Measurements from ENCODE around the gene MT3.

The MT3 gene

GRCh38 chr16:56601325-56601724 lies 12.0 kb downstream of the MT3 start:
- Histone ChIP-seq H3K27me3 (replicated peaks; ENCODE audit: control insufficient read depth, insufficient read depth, low read length, poor library complexity, severe bottlenecking) (peaks cover 3% of the 10 kb centered on the region), H3K36me3 (ENCODE audit: control insufficient read depth, insufficient read depth, low read length) (no peaks in the 10 kb centered on the region), H3K27ac (ENCODE audit: insufficient read depth, low read length, poor library complexity, severe bottlenecking) (no peak overlapping the region), H3K4me3 (ENCODE audit: insufficient read depth, low read depth, low read length, poor library complexity, severe bottlenecking) (no peak overlapping the region), H3K4me1 (ENCODE audit: control insufficient read depth, insufficient read depth, low read length, poor library complexity, severe bottlenecking) (no peaks in the 10 kb centered on the region), H3K9me3 (ENCODE audit: control insufficient read depth, low read length) (no peaks in the 10 kb centered on the region)
- DNase-seq = no peak

GRCh38 chr16:56603589-56603988 lies 14.3 kb downstream of the MT3 start:
- H3K27ac ChIP-seq (ENCODE audit: insufficient read depth, low read length, poor library complexity, severe bottlenecking) = no peak overlapping the region
- peaks cover 3% of the 10 kb centered on the region for H3K27me3 ChIP-seq (replicated peaks; ENCODE audit: control insufficient read depth, insufficient read depth, low read length, poor library complexity, severe bottlenecking)
- no peak for DNase-seq

GRCh38 chr16:56604966-56605365 lies 15.6 kb downstream of the MT3 start:
- H3K4me3 ChIP-seq (ENCODE audit: insufficient read depth, low read depth, low read length, poor library complexity, severe bottlenecking) = no peak overlapping the region
- H3K36me3 ChIP-seq (ENCODE audit: control insufficient read depth, insufficient read depth, low read length) = no peaks in the 10 kb centered on the region
- H3K9me3 ChIP-seq (ENCODE audit: control insufficient read depth, low read length) = no peaks in the 10 kb centered on the region
- no peak for DNase-seq
- peaks cover 3% of the 10 kb centered on the region for H3K27me3 ChIP-seq (replicated peaks; ENCODE audit: control insufficient read depth, insufficient read depth, low read length, poor library complexity, severe bottlenecking)
- peaks cover 27% of the 10 kb centered on the region for H3K4me1 ChIP-seq (ENCODE audit: control insufficient read depth, insufficient read depth, low read length, poor library complexity, severe bottlenecking)
- H3K27ac ChIP-seq (ENCODE audit: insufficient read depth, low read length, poor library complexity, severe bottlenecking) = no peak overlapping the region

More at GRCh38 chr16:56603589-56603988, 14.3 kb downstream of the MT3 start:
- peaks cover 17% of the 10 kb centered on the region for H3K4me1 ChIP-seq (ENCODE audit: control insufficient read depth, insufficient read depth, low read length, poor library complexity, severe bottlenecking)
- no peaks in the 10 kb centered on the region for H3K9me3 ChIP-seq (ENCODE audit: control insufficient read depth, low read length)
- H3K36me3 ChIP-seq (ENCODE audit: control insufficient read depth, insufficient read depth, low read length) = no peaks in the 10 kb centered on the region
- H3K4me3 ChIP-seq (ENCODE audit: insufficient read depth, low read depth, low read length, poor library complexity, severe bottlenecking) = no peak overlapping the region

GRCh38 chr16:56605475-56605874 lies 16.1 kb downstream of the MT3 start:
- Histone ChIP-seq H3K27ac (ENCODE audit: insufficient read depth, low read length, poor library complexity, severe bottlenecking) (no peak overlapping the region), H3K27me3 (replicated peaks; ENCODE audit: control insufficient read depth, insufficient read depth, low read length, poor library complexity, severe bottlenecking) (peaks cover 3% of the 10 kb centered on the region), H3K36me3 (ENCODE audit: control insufficient read depth, insufficient read depth, low read length) (no peaks in the 10 kb centered on the region), H3K9me3 (ENCODE audit: control insufficient read depth, low read length) (no peaks in the 10 kb centered on the region), H3K4me3 (ENCODE audit: insufficient read depth, low read depth, low read length, poor library complexity, severe bottlenecking) (no peak overlapping the region), H3K4me1 (ENCODE audit: control insufficient read depth, insufficient read depth, low read length, poor library complexity, severe bottlenecking) (peaks cover 31% of the 10 kb centered on the region)
- DNase-seq = no peak

GRCh38 chr16:56606071-56606475 lies 16.7 kb downstream of the MT3 start:
- H3K27me3 ChIP-seq (replicated peaks; ENCODE audit: control insufficient read depth, insufficient read depth, low read length, poor library complexity, severe bottlenecking) = peaks cover 3% of the 10 kb centered on the region
- no peak overlapping the region for H3K4me3 ChIP-seq (ENCODE audit: insufficient read depth, low read depth, low read length, poor library complexity, severe bottlenecking)
- no peaks in the 10 kb centered on the region for H3K36me3 ChIP-seq (ENCODE audit: control insufficient read depth, insufficient read depth, low read length)
- peaks cover 36% of the 10 kb centered on the region for H3K4me1 ChIP-seq (ENCODE audit: control insufficient read depth, insufficient read depth, low read length, poor library complexity, severe bottlenecking)
- DNase-seq = no peak
- no peak overlapping the region for H3K27ac ChIP-seq (ENCODE audit: insufficient read depth, low read length, poor library complexity, severe bottlenecking)
- H3K9me3 ChIP-seq (ENCODE audit: control insufficient read depth, low read length) = no peaks in the 10 kb centered on the region

- H3K9me3 ChIP-seq (ENCODE audit: control insufficient read depth, low read length) = no peaks in the 10 kb centered on the region
- H3K4me3 ChIP-seq (ENCODE audit: insufficient read depth, low read depth, low read length, poor library complexity, severe bottlenecking) = no peak overlapping the region
- DNase-seq = no peak
- no peaks in the 10 kb centered on the region for H3K27me3 ChIP-seq (replicated peaks; ENCODE audit: control insufficient read depth, insufficient read depth, low read length, poor library complexity, severe bottlenecking)
- peak overlapping the region; percentile 5 for H3K27ac ChIP-seq (ENCODE audit: insufficient read depth, low read length, poor library complexity, severe bottlenecking)
- no peaks in the 10 kb centered on the region for H3K36me3 ChIP-seq (ENCODE audit: control insufficient read depth, insufficient read depth, low read length)
- H3K4me1 ChIP-seq (ENCODE audit: control insufficient read depth, insufficient read depth, low read length, poor library complexity, severe bottlenecking) = peaks cover 36% of the 10 kb centered on the region
Measured at GRCh38 chr16:56606476-56607108, 17.3 kb downstream of the MT3 start.

- no peak for DNase-seq
- Histone ChIP-seq H3K36me3 (ENCODE audit: control insufficient read depth, insufficient read depth, low read length) (no peaks in the 10 kb centered on the region), H3K4me3 (ENCODE audit: insufficient read depth, low read depth, low read length, poor library complexity, severe bottlenecking) (no peak overlapping the region), H3K4me1 (ENCODE audit: control insufficient read depth, insufficient read depth, low read length, poor library complexity, severe bottlenecking) (peaks cover 36% of the 10 kb centered on the region), H3K27ac (ENCODE audit: insufficient read depth, low read length, poor library complexity, severe bottlenecking) (peak overlapping the region; percentile 5), H3K27me3 (replicated peaks; ENCODE audit: control insufficient read depth, insufficient read depth, low read length, poor library complexity, severe bottlenecking) (no peaks in the 10 kb centered on the region), H3K9me3 (ENCODE audit: control insufficient read depth, low read length) (no peaks in the 10 kb centered on the region)
Measured at GRCh38 chr16:56607109-56607618, 17.8 kb downstream of the MT3 start.

GRCh38 chr16:56607675-56608042 lies 18.3 kb downstream of the MT3 start:
- Histone ChIP-seq H3K27ac (ENCODE audit: insufficient read depth, low read length, poor library complexity, severe bottlenecking) (no peak overlapping the region), H3K4me3 (ENCODE audit: insufficient read depth, low read depth, low read length, poor library complexity, severe bottlenecking) (peak overlapping the region; percentile 72), H3K4me1 (ENCODE audit: control insufficient read depth, insufficient read depth, low read length, poor library complexity, severe bottlenecking) (peaks cover 36% of the 10 kb centered on the region), H3K9me3 (ENCODE audit: control insufficient read depth, low read length) (no peaks in the 10 kb centered on the region), H3K36me3 (ENCODE audit: control insufficient read depth, insufficient read depth, low read length) (no peaks in the 10 kb centered on the region), H3K27me3 (replicated peaks; ENCODE audit: control insufficient read depth, insufficient read depth, low read length, poor library complexity, severe bottlenecking) (no peaks in the 10 kb centered on the region)
- no peak for DNase-seq

- DNase-seq = peak; percentile 70 to 78 (median 77)
- Histone ChIP-seq H3K4me1 (ENCODE audit: control insufficient read depth, insufficient read depth, low read length, poor library complexity, severe bottlenecking) (peaks cover 36% of the 10 kb centered on the region), H3K27me3 (replicated peaks; ENCODE audit: control insufficient read depth, insufficient read depth, low read length, poor library complexity, severe bottlenecking) (no peaks in the 10 kb centered on the region), H3K9me3 (ENCODE audit: control insufficient read depth, low read length) (no peaks in the 10 kb centered on the region), H3K27ac (ENCODE audit: insufficient read depth, low read length, poor library complexity, severe bottlenecking) (peak within 1 kb of the TSS; percentile 82), H3K4me3 (ENCODE audit: insufficient read depth, low read depth, low read length, poor library complexity, severe bottlenecking) (peak within 1 kb of the TSS; percentile 72), H3K36me3 (ENCODE audit: control insufficient read depth, insufficient read depth, low read length) (no peaks in the 10 kb centered on the region)
Measured at GRCh38 chr16:56608043-56608875, 18.9 kb downstream of the MT3 start, which contains the start of gene MT2A. MT2A (plus strand) TSS chr16:56608584; CDS start chr16:56608656, 72 bp downstream.

GRCh38 chr16:56608876-56609462 lies 19.6 kb downstream of the MT3 start:
- Histone ChIP-seq H3K36me3 (ENCODE audit: control insufficient read depth, insufficient read depth, low read length) (no peaks in the 10 kb centered on the region), H3K27me3 (replicated peaks; ENCODE audit: control insufficient read depth, insufficient read depth, low read length, poor library complexity, severe bottlenecking) (no peaks in the 10 kb centered on the region), H3K9me3 (ENCODE audit: control insufficient read depth, low read length) (no peaks in the 10 kb centered on the region), H3K4me3 (ENCODE audit: insufficient read depth, low read depth, low read length, poor library complexity, severe bottlenecking) (peak overlapping the region; percentile 72), H3K4me1 (ENCODE audit: control insufficient read depth, insufficient read depth, low read length, poor library complexity, severe bottlenecking) (peaks cover 36% of the 10 kb centered on the region), H3K27ac (ENCODE audit: insufficient read depth, low read length, poor library complexity, severe bottlenecking) (peak overlapping the region; percentile 82)
- no peak for DNase-seq

Measured in effector memory CD4-positive, alpha-beta T cell (primary cell).